ENCODE results near the gene DDX46.
"Not testable (repeated sequence)": the region's sequence is repeated elsewhere in the genome, so short reads cannot be mapped to it uniquely, and the experiment has no call there.

Gene DDX46

GRCh38 chr5:134837530-134838181 is 79.1 kb downstream of the DDX46 start:
- Histone ChIP-seq H3K27me3 (replicated peaks in 2 of 5; ENCODE audit: control insufficient read depth in 4 of 5, insufficient read depth in 5 of 5, low read length in 4 of 5) (no peaks in the 10 kb centered on the region), H3K4me1 (ENCODE audit: control extremely low read depth in 1 of 4, control insufficient read depth in 4 of 4, insufficient read depth in 4 of 4, low read length in 3 of 4) (no peaks in the 10 kb centered on the region), H3K36me3 (ENCODE audit: control insufficient read depth in 4 of 4, insufficient read depth in 4 of 4, low read length in 3 of 4) (peaks cover 2 to 38% (median 19%) of the 10 kb centered on the region in 4 experiments), H3K9me3 (ENCODE audit: control extremely low read depth in 1 of 5, control insufficient read depth in 4 of 5, insufficient read depth in 2 of 5, low read depth in 1 of 5, low read length in 4 of 5) (no peaks in the 10 kb centered on the region), H3K27ac (ENCODE audit: insufficient read depth in 1 of 2, low read depth in 1 of 2, low read length in 2 of 2, poor library complexity in 1 of 2, severe bottlenecking in 2 of 2) (no peak overlapping the region), H3K4me3 (ENCODE audit: control insufficient read depth in 1 of 7, extremely low read depth in 1 of 7, insufficient read depth in 4 of 7, low read depth in 2 of 7, low read length in 6 of 7) (no peak overlapping the region)
- no peak for DNase-seq
- ChIA-PET POLR2A (interaction anchor here (0.6 kb wide), 1 partner anchor 361 kb away, joined by 12 read pairs; no protein-coding TSS in a partner anchor), CTCF (no interaction called here)
- 100% methylated on average over 3 of the region's 3 CpGs for WGBS (ENCODE audit: insufficient coverage)

GRCh38 chr5:134838361-134838760 is 79.8 kb downstream of the DDX46 start:
- POLR2A ChIA-PET; H3K27ac ChIP-seq (ENCODE audit: insufficient read depth in 1 of 2, low read depth in 1 of 2, low read length in 2 of 2, poor library complexity in 1 of 2, severe bottlenecking in 2 of 2); H3K4me3 ChIP-seq (ENCODE audit: control insufficient read depth in 1 of 7, extremely low read depth in 1 of 7, insufficient read depth in 4 of 7, low read depth in 2 of 7, low read length in 6 of 7); DNase-seq; H3K4me1 ChIP-seq (ENCODE audit: control extremely low read depth in 1 of 4, control insufficient read depth in 4 of 4, insufficient read depth in 4 of 4, low read length in 3 of 4); CTCF ChIA-PET; H3K27me3 ChIP-seq (replicated peaks in 2 of 5; ENCODE audit: control insufficient read depth in 4 of 5, insufficient read depth in 5 of 5, low read length in 4 of 5); H3K9me3 ChIP-seq (ENCODE audit: control extremely low read depth in 1 of 5, control insufficient read depth in 4 of 5, insufficient read depth in 2 of 5, low read depth in 1 of 5, low read length in 4 of 5): not testable (repeated sequence)
- peaks cover 2 to 33% (median 19%) of the 10 kb centered on the region in 4 experiments for H3K36me3 ChIP-seq (ENCODE audit: control insufficient read depth in 4 of 4, insufficient read depth in 4 of 4, low read length in 3 of 4)
- 95% methylated on average over 9 of the region's 9 CpGs for WGBS (ENCODE audit: insufficient coverage)

- DNase-seq, result no peak
- H3K36me3 ChIP-seq (ENCODE audit: control insufficient read depth in 4 of 4, insufficient read depth in 4 of 4, low read length in 3 of 4), result peaks cover 2 to 26% (median 18%) of the 10 kb centered on the region in 4 experiments
- ChIA-PET CTCF (no interaction called here), POLR2A (interaction anchor here (0.6 kb wide), 1 partner anchor 57 kb away, joined by 8 read pairs; no protein-coding TSS in a partner anchor)
- no peaks in the 10 kb centered on the region for H3K27me3 ChIP-seq (replicated peaks in 2 of 5; ENCODE audit: control insufficient read depth in 4 of 5, insufficient read depth in 5 of 5, low read length in 4 of 5)
- no peaks in the 10 kb centered on the region for H3K9me3 ChIP-seq (ENCODE audit: control extremely low read depth in 1 of 5, control insufficient read depth in 4 of 5, insufficient read depth in 2 of 5, low read depth in 1 of 5, low read length in 4 of 5)
- H3K27ac ChIP-seq (ENCODE audit: insufficient read depth in 1 of 2, low read depth in 1 of 2, low read length in 2 of 2, poor library complexity in 1 of 2, severe bottlenecking in 2 of 2), result no peak overlapping the region
- no peak overlapping the region for H3K4me3 ChIP-seq (ENCODE audit: control insufficient read depth in 1 of 7, extremely low read depth in 1 of 7, insufficient read depth in 4 of 7, low read depth in 2 of 7, low read length in 6 of 7)
- peaks cover 4 to 7% (median 5%) of the 10 kb centered on the region in 4 experiments for H3K4me1 ChIP-seq (ENCODE audit: control extremely low read depth in 1 of 4, control insufficient read depth in 4 of 4, insufficient read depth in 4 of 4, low read length in 3 of 4)
- 100% methylated on average over 2 of the region's 3 CpGs for WGBS (ENCODE audit: insufficient coverage)
Measured at GRCh38 chr5:134840811-134841210, 82.2 kb downstream of the DDX46 start.

GRCh38 chr5:134844252-134844651 is 85.7 kb downstream of the DDX46 start:
- no peaks in the 10 kb centered on the region for H3K27me3 ChIP-seq (replicated peaks in 2 of 5; ENCODE audit: control insufficient read depth in 4 of 5, insufficient read depth in 5 of 5, low read length in 4 of 5)
- no peak overlapping the region for H3K27ac ChIP-seq (ENCODE audit: insufficient read depth in 1 of 2, low read depth in 1 of 2, low read length in 2 of 2, poor library complexity in 1 of 2, severe bottlenecking in 2 of 2)
- POLR2A ChIA-PET, result no interaction called here
- peaks cover 11 to 20% (median 16%) of the 10 kb centered on the region in 4 experiments for H3K4me1 ChIP-seq (ENCODE audit: control extremely low read depth in 1 of 4, control insufficient read depth in 4 of 4, insufficient read depth in 4 of 4, low read length in 3 of 4)
- no peaks in the 10 kb centered on the region for H3K9me3 ChIP-seq (ENCODE audit: control extremely low read depth in 1 of 5, control insufficient read depth in 4 of 5, insufficient read depth in 2 of 5, low read depth in 1 of 5, low read length in 4 of 5)
- DNase-seq, result no peak
- peaks cover 2 to 13% (median 12%) of the 10 kb centered on the region in 4 experiments for H3K36me3 ChIP-seq (ENCODE audit: control insufficient read depth in 4 of 4, insufficient read depth in 4 of 4, low read length in 3 of 4)
- no peak overlapping the region for H3K4me3 ChIP-seq (ENCODE audit: control insufficient read depth in 1 of 7, extremely low read depth in 1 of 7, insufficient read depth in 4 of 7, low read depth in 2 of 7, low read length in 6 of 7)
- no CpG with 5 or more reads among the region's 1 CpG for WGBS (ENCODE audit: insufficient coverage)
- CTCF ChIA-PET, result no interaction called here

- CTCF ChIA-PET, result interaction anchor here (0.6 to 1.1 kb wide), 2 partner anchors 11 to 225 kb away, joined by 3 to 6 read pairs; no protein-coding TSS in a partner anchor
Measured at GRCh38 chr5:134845335-134845851, 86.8 kb downstream of the DDX46 start.

GRCh38 chr5:134845852-134846640 is 87.5 kb downstream of the DDX46 start, which contains the start of gene C5orf24:
Gene C5orf24, plus strand, starts transcription at chr5:134845968. Its CDS starts 8,933 bp downstream, at chr5:134854901.
- DNase-seq, result peak; percentile 97 to 99 (median 99)
- H3K36me3 ChIP-seq (ENCODE audit: control insufficient read depth in 4 of 4, insufficient read depth in 4 of 4, low read length in 3 of 4), result peaks cover 0 to 3% (median 2%) of the 10 kb centered on the region in 4 experiments
- H3K27ac ChIP-seq (ENCODE audit: insufficient read depth in 1 of 2, low read depth in 1 of 2, low read length in 2 of 2, poor library complexity in 1 of 2, severe bottlenecking in 2 of 2), result peak within 1 kb of the TSS; percentile 86 to 95
- 0% methylated on average over 79 of the region's 84 CpGs for WGBS (ENCODE audit: insufficient coverage)
- CTCF ChIA-PET, result interaction anchor here (0.6 to 1.4 kb wide), 4 partner anchors 12 to 226 kb away, joined by 3 to 6 read pairs (median 4); no protein-coding TSS in a partner anchor
- H3K9me3 ChIP-seq (ENCODE audit: control extremely low read depth in 1 of 5, control insufficient read depth in 4 of 5, insufficient read depth in 2 of 5, low read depth in 1 of 5, low read length in 4 of 5), result no peaks in the 10 kb centered on the region
- H3K4me1 ChIP-seq (ENCODE audit: control extremely low read depth in 1 of 4, control insufficient read depth in 4 of 4, insufficient read depth in 4 of 4, low read length in 3 of 4), result peaks cover 11 to 20% (median 16%) of the 10 kb centered on the region in 4 experiments
- H3K4me3 ChIP-seq (ENCODE audit: control insufficient read depth in 1 of 7, extremely low read depth in 1 of 7, insufficient read depth in 4 of 7, low read depth in 2 of 7, low read length in 6 of 7), result peak within 1 kb of the TSS; percentile 69 to 98 (median 84)
- H3K27me3 ChIP-seq (replicated peaks in 2 of 5; ENCODE audit: control insufficient read depth in 4 of 5, insufficient read depth in 5 of 5, low read length in 4 of 5), result no peaks in the 10 kb centered on the region
- POLR2A ChIA-PET, result interaction anchor here (0.5 to 1.1 kb wide), 4 partner anchors 14 to 59 kb away, joined by 3 to 5 read pairs (median 3); partner anchors contain the start of gene PCBD2

More at GRCh38 chr5:134845335-134845851, 86.8 kb downstream of the DDX46 start:
- peak overlapping the region; percentile 86 to 95 for H3K27ac ChIP-seq (ENCODE audit: insufficient read depth in 1 of 2, low read depth in 1 of 2, low read length in 2 of 2, poor library complexity in 1 of 2, severe bottlenecking in 2 of 2)
- H3K4me1 ChIP-seq (ENCODE audit: control extremely low read depth in 1 of 4, control insufficient read depth in 4 of 4, insufficient read depth in 4 of 4, low read length in 3 of 4), result peaks cover 11 to 20% (median 16%) of the 10 kb centered on the region in 4 experiments
- H3K9me3 ChIP-seq (ENCODE audit: control extremely low read depth in 1 of 5, control insufficient read depth in 4 of 5, insufficient read depth in 2 of 5, low read depth in 1 of 5, low read length in 4 of 5), result no peaks in the 10 kb centered on the region
- POLR2A ChIA-PET, result interaction anchor here (0.5 to 1.1 kb wide), 4 partner anchors 13 to 59 kb away, joined by 3 to 5 read pairs (median 3); partner anchors contain the start of gene PCBD2
- DNase-seq, result no peak
- H3K27me3 ChIP-seq (replicated peaks in 2 of 5; ENCODE audit: control insufficient read depth in 4 of 5, insufficient read depth in 5 of 5, low read length in 4 of 5), result no peaks in the 10 kb centered on the region
- H3K4me3 ChIP-seq (ENCODE audit: control insufficient read depth in 1 of 7, extremely low read depth in 1 of 7, insufficient read depth in 4 of 7, low read depth in 2 of 7, low read length in 6 of 7), result peak overlapping the region in 6 of 7 experiments; percentile 80 to 98 (median 89)
- peaks cover 2 to 6% (median 3%) of the 10 kb centered on the region in 4 experiments for H3K36me3 ChIP-seq (ENCODE audit: control insufficient read depth in 4 of 4, insufficient read depth in 4 of 4, low read length in 3 of 4)
- 0% methylated on average over 11 of the region's 12 CpGs for WGBS (ENCODE audit: insufficient coverage)
